ENCODE measurements around the gene GLTPD2. TPM values are rescaled to one million over a fixed set of nuclear protein-coding genes. Genes with fewer than 3 reads are reported as not detected.
A peak's percentile ranks its signal among the peaks of the same experiment; 100 is the strongest.
"Not testable (repeated sequence)": the region's sequence is repeated elsewhere in the genome, so short reads cannot be mapped to it uniquely, and the experiment has no call there.

Gene GLTPD2
- total and polyA plus RNA-seq, 5 donors: not detected

DNA sequence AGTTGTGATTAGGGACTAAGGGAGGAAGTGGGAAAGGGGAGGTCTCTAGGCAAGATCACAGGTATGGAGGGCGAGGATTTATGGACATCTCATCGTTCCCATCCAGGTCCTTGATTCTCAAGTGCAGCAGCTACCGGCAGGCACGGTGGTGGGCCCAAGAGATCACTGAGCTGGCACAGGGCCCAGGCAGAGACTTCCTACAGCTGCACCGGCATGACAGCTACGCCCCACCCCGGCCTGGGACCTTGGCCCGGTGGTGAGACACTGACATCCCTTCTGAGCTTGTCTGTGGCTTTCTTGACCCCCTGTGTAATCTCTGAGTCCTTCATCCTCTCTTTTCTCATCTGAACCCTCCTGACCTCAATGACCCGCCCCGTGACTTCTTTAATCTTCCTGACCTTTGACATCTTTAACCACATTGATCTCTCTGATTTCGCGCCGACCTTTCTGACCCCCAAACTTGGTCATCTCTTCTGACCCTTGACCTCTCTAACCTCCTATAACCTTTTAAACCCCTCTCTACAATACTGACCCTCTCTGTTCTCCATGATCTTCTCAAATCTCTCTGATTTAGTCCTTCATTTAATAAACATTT lies 22.0 kb downstream of the GLTPD2 start:
- H3K27ac ChIP-seq (ENCODE audit: low read length): no peak overlapping the region
- H3K9me3 ChIP-seq (ENCODE audit: control insufficient read depth, low read length): no peaks in the 10 kb centered on the region
- H3K4me1 ChIP-seq (ENCODE audit: control insufficient read depth, insufficient read depth, low read length): peaks cover 7% of the 10 kb centered on the region
- no peak for ATAC-seq
- H3K27me3 ChIP-seq (ENCODE audit: control insufficient read depth, insufficient read depth): no peaks in the 10 kb centered on the region
- H3K4me3 ChIP-seq (ENCODE audit: low read length): no peak overlapping the region
- intact Hi-C loops (cut with DNase I): no loop called here
- DNase-seq: peak in 1 of 3 donors; percentile 61
- 62% methylated on average over 13 of the region's 13 CpGs for WGBS

DNA sequence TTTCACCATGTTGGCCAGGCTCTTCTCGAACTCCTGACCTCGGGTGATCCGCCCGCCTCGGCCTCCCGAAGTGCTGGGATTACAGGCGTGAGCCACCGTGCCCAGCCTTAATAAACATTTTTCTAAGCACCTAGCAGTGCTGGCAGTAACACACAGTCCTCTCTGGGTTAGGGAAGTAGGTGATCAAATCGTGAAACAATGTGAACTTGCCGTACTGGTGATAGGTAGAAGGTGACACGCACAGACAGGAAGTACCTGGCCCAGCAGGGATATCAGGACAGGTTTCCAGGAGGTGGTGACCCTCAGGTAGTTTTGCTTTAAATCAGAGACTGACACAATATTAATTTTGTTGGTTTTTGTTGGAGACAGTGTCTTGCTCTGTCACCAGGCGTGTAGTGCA lies 22.7 kb downstream of the GLTPD2 start:
- H3K4me1 ChIP-seq (ENCODE audit: control insufficient read depth, insufficient read depth, low read length): peaks cover 7% of the 10 kb centered on the region
- ATAC-seq (no peak), DNase-seq (peak in 1 of 3 donors; percentile 25)
- whole genome bisulfite sequencing: 95% methylated on average over 12 of the region's 12 CpGs
- no peak overlapping the region for H3K27ac ChIP-seq (ENCODE audit: low read length)
- no peaks in the 10 kb centered on the region for H3K27me3 ChIP-seq (ENCODE audit: control insufficient read depth, insufficient read depth)
- H3K9me3 ChIP-seq (ENCODE audit: control insufficient read depth, low read length): no peaks in the 10 kb centered on the region
- intact Hi-C loops (cut with DNase I): no loop called here
- no peak overlapping the region for H3K4me3 ChIP-seq (ENCODE audit: low read length)

DNA sequence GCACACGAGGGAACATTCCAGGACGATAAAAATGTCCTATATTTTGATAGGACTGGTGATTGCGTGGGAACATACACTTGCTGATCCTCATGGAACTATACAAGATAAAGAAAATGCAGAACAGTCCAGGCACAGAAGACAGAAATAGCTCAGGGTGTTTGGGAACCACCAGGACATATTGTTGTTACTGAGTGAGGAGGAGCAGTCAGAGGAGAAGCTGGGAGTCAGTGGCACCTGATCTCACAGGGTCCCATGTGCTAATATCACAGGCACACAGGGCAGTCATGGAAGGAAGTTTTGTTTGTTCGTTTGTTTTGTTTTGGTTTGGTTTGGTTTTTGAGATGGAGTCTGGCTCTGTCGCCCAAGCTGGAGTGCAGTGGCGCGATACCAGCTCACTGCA lies 23.9 kb downstream of the GLTPD2 start:
- 75% methylated on average over 7 of the region's 7 CpGs for WGBS

DNA sequence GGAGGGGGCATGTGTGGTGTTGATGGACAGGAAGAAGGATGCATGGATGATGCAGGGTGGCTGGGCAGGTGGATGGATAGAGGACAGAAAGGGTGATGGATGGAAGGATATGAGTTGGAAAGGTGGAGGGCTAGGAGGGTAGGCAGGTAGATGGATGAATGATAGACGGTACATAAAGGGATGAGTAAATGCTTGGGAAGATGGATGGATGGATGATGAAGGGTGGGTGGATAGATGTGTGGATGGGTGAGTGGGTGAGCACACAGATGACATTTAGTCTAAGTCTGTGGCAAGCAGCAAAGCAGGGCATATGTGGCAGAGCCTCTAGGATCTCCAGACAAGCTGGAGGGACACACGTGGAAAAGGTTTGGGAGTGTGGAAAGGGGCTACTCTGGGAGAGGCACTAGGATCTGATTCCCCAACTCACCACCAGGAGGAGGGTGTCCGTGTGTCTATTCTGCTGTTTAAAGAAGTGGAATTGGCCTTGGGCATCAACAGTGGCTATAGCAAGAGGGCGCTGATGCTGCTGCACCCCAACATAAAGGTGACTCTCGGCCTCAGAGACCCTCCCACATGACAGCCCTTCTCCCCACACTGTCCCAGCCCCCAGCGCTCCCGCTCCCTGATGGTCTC lies 26.4 kb downstream of the GLTPD2 start:
- Histone ChIP-seq H3K9me3 (ENCODE audit: control insufficient read depth, low read length) (no peaks in the 10 kb centered on the region), H3K4me1 (ENCODE audit: control insufficient read depth, insufficient read depth, low read length) (no peaks in the 10 kb centered on the region), H3K27ac (ENCODE audit: low read length) (no peak overlapping the region), H3K27me3 (ENCODE audit: control insufficient read depth, insufficient read depth) (no peaks in the 10 kb centered on the region), H3K4me3 (ENCODE audit: low read length) (no peak overlapping the region)
- no peak for ATAC-seq
- peak in 1 of 3 donors; percentile 14 for DNase-seq
- WGBS: 88% methylated on average over 7 of the region's 7 CpGs
- intact Hi-C loops (cut with DNase I): no loop called here

More for the DNA sequence above, 23.9 kb downstream of the GLTPD2 start:
- intact Hi-C loops (cut with DNase I): no loop called here
- Histone ChIP-seq H3K4me3 (ENCODE audit: low read length) (no peak overlapping the region), H3K27me3 (ENCODE audit: control insufficient read depth, insufficient read depth) (no peaks in the 10 kb centered on the region), H3K9me3 (ENCODE audit: control insufficient read depth, low read length) (no peaks in the 10 kb centered on the region), H3K4me1 (ENCODE audit: control insufficient read depth, insufficient read depth, low read length) (peaks cover 6% of the 10 kb centered on the region), H3K27ac (ENCODE audit: low read length) (peak overlapping the region; percentile 20)
- ATAC-seq: peak; percentile 22 to 50
- DNase-seq: no peak

DNA sequence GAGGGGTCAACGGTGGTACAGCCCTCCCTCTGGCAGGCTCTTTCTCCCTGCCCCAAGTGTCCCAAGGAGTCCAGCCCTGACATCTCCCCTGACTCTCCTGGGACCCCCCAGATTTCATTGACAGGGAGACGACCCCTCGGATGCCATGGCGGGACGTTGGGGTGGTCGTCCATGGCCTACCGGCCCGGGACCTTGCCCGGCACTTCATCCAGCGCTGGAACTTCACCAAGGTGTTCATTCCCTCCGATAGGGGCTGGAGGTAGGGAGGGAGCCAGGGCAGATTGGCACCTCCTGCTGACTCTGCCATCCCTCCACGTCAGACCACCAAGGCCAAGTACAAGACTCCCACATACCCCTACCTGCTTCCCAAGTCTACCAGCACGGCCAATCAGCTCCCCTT lies 28.1 kb downstream of the GLTPD2 start:
- ATAC-seq: no peak
- WGBS: 92% methylated on average over 13 of the region's 13 CpGs
- Histone ChIP-seq H3K27ac (ENCODE audit: low read length) (no peak overlapping the region), H3K4me3 (ENCODE audit: low read length) (no peak overlapping the region), H3K4me1 (ENCODE audit: control insufficient read depth, insufficient read depth, low read length) (no peaks in the 10 kb centered on the region), H3K9me3 (ENCODE audit: control insufficient read depth, low read length) (no peaks in the 10 kb centered on the region), H3K27me3 (ENCODE audit: control insufficient read depth, insufficient read depth) (no peaks in the 10 kb centered on the region)
- DNase-seq: no peak
- intact Hi-C loops (cut with DNase I): no loop called here

DNA sequence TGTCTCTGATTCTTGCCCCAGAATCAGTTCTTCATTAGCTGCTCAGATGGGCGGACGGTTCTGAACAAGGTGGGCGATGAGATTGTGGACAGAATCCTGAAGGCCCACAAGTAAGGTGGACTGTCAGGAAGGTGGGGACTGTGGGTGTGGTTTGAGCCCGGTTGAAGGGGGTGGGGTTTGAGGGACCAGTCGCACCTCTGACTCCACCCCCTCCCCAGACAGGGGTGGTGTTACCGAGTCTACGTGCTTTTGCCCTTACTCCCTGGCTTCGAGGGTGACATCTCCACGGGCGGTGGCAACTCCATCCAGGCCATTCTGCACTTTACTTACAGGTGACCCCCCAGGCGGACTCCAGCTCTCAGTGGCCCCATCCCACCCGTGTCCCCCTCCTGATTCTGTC lies 29.5 kb downstream of the GLTPD2 start:
- DNase-seq (no peak), ATAC-seq (no peak)
- Histone ChIP-seq H3K4me3 (ENCODE audit: low read length) (no peak overlapping the region), H3K27ac (ENCODE audit: low read length) (no peak overlapping the region), H3K27me3 (ENCODE audit: control insufficient read depth, insufficient read depth) (no peaks in the 10 kb centered on the region), H3K4me1 (ENCODE audit: control insufficient read depth, insufficient read depth, low read length) (no peaks in the 10 kb centered on the region), H3K9me3 (ENCODE audit: control insufficient read depth, low read length) (no peaks in the 10 kb centered on the region)
- 81% methylated on average over 12 of the region's 12 CpGs for WGBS
- intact Hi-C loops (cut with DNase I): no loop called here

DNA sequence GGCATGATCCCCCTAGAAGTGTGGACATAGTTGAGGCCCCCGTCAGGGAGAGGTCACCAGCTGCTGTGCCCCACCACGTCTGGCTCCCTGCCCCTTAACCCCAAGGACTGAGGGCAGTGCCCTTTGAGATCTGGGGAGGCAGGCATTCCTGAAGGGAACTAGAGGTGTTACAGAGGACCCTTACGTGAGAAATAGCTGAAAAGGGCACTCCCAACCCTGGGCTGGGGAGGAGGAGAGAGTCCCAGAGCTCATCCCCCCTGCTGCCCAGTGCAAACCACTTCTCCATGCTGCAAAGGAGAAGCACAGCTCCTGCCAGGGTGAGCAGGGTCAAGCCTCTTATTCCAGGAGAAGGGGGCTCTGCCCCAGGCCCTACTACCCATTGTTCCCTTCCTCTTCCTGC lies 34.1 kb downstream of the GLTPD2 start:
- intact Hi-C loops (cut with DNase I): no loop called here
- Histone ChIP-seq H3K4me3 (ENCODE audit: low read length) (no peak overlapping the region), H3K27ac (ENCODE audit: low read length) (no peak overlapping the region), H3K9me3 (ENCODE audit: control insufficient read depth, low read length) (no peaks in the 10 kb centered on the region), H3K4me1 (ENCODE audit: control insufficient read depth, insufficient read depth, low read length) (no peaks in the 10 kb centered on the region), H3K27me3 (ENCODE audit: control insufficient read depth, insufficient read depth) (no peaks in the 10 kb centered on the region)
- peak in 1 of 3 donors; percentile 33 for DNase-seq
- no peak for ATAC-seq
- 74% methylated on average over 3 of the region's 3 CpGs for WGBS

DNA sequence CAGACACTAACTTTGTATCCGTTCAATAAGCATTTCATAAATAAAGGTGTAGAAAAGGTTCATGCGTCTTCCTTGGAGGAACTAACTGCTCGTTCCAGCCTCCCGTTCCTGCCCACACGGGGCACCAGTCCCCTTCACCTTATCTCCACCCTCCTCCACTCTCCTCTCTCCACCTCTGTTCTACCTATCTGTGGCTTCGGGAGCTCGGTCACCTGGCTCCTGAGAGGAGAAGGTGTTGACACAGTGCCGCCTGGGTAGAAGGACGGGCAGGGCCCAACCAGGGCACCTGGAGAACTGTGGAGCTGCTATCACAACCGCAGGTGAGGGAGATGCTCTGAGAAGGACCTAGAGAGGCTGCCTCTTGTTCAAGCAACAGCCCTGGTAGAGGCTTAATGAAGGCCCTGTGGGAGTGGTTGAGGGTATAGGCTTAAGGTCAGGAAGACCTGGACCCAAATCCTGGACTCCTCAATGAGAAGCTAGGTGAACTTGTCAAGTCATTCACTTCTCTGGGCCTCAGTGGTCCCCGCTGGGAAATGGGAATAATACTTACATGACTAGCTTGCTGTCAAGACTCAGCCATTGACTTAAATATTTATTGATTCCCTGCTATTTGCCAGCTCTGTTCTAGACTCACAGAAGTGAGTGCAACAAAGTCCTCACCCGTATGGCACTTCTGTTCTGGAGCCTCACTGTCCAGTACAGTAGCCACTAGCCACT lies 34.8 kb downstream of the GLTPD2 start:
- intact Hi-C loops (cut with DNase I): no loop called here
- H3K4me3 ChIP-seq (ENCODE audit: low read length): no peak overlapping the region
- H3K27ac ChIP-seq (ENCODE audit: low read length): no peak overlapping the region
- DNase-seq (no peak), ATAC-seq (no peak)
- H3K4me1 ChIP-seq (ENCODE audit: control insufficient read depth, insufficient read depth, low read length): no peaks in the 10 kb centered on the region
- no peaks in the 10 kb centered on the region for H3K27me3 ChIP-seq (ENCODE audit: control insufficient read depth, insufficient read depth)
- H3K9me3 ChIP-seq (ENCODE audit: control insufficient read depth, low read length): no peaks in the 10 kb centered on the region
- WGBS: 72% methylated on average over 12 of the region's 12 CpGs

DNA sequence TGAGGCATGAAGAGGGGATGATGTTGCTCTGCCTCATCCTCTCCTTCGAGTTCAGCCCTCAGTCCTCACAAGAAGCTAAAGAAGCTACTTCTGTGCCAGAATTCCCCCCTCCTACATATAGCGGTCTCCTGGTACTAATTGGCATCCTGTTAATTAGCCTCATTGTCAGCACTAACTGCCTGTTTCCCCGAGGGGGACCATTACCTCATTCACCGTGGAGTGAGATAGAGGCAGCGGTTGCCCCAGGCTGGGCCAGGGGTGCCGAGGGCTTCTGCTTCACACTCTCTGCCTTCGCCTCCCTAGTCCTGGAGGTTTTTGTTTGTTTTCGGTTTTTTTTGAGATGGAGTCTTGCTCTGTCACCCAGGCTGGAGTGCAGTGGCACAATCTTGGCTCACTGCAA lies 38.6 kb downstream of the GLTPD2 start:
- Histone ChIP-seq H3K27me3 (ENCODE audit: control insufficient read depth, insufficient read depth) (no peaks in the 10 kb centered on the region), H3K9me3 (ENCODE audit: control insufficient read depth, low read length) (no peaks in the 10 kb centered on the region), H3K4me1 (ENCODE audit: control insufficient read depth, insufficient read depth, low read length) (no peaks in the 10 kb centered on the region), H3K4me3 (ENCODE audit: low read length) (no peak overlapping the region), H3K27ac (ENCODE audit: low read length) (no peak overlapping the region)
- 68% methylated on average over 8 of the region's 8 CpGs for WGBS
- ATAC-seq (no peak), DNase-seq (no peak)
- intact Hi-C loops (cut with DNase I): no loop called here

DNA sequence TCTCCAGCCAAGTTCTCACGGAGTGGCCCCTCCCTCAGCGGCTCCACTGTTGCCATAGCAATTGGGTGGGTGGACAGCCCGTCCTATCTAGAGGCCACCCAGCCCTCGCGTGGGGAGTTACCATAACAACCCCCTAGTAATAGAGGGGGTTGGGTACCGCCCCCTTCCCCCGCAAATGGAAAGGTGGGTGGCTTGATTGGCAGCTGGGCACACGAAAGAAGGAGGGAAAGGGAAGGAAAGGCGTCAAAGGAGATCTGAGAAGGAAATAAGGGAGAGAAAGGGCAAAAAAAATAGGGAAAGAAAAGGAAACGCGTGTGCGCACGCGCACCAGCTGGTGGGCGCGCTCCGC lies 44.0 kb downstream of the GLTPD2 start:
- WGBS: under 1% methylated on average over 10 of the region's 17 CpGs
- not testable (repeated sequence) for H3K9me3 ChIP-seq (ENCODE audit: control insufficient read depth, low read length); DNase-seq; H3K27me3 ChIP-seq (ENCODE audit: control insufficient read depth, insufficient read depth); H3K4me1 ChIP-seq (ENCODE audit: control insufficient read depth, insufficient read depth, low read length)
- peak in 1 of 2 donors; percentile 47 for ATAC-seq
- intact Hi-C loops (cut with DNase I): loop anchor here in 1 of 4 donors (10.0 kb wide), 1 partner anchor 52 kb away; no protein-coding TSS in a partner anchor
- Histone ChIP-seq H3K4me3 (ENCODE audit: low read length) (peak overlapping the region; percentile 44), H3K27ac (ENCODE audit: low read length) (peak overlapping the region; percentile 63)

DNA sequence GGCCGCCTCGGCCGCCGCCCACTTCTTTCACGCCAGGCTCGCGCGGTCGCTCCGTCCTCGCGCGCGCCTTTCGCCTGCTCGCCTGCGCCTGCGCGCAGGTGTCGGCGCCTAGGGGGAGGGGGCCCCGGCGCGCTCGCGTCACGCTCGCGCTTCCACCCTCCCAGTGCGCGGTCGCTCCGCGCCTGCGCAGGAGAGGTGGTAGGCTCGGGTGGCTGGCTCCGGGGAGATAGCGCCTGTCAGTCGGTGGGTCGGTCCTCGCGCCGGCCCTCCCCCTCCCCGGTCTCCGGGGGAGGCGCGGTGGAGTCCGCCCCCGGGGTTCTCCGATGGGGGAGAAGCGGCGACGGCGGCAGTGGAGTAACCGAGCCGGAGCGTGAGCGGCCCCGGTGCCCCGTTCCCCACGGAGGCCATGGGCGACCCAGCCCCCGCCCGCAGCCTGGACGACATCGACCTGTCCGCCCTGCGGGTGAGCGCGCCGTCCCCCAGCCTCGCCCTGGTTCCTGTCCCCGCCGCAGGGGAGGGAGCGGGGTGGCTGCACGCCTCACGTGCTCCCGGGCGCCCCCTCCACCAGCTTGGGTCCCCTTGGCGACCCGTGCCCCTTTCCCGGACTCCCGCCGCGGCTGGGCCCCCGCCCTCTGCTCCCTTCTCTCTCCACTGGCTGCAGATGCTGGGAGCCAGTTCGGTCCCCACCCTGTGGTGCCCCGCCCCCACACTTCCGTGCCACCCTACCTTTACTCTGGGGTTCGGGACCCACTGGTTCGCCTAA lies 44.6 kb downstream of the GLTPD2 start, which contains the start of gene MINK1:
Gene MINK1, plus strand, starts transcription at position 163 of the 763 bp plus-strand sequence. Its CDS starts 244 bp downstream, at position 407.
- ATAC-seq (peak; percentile 97 to 98), DNase-seq (peak; percentile 91 to 97 (median 96))
- H3K27me3 ChIP-seq (ENCODE audit: control insufficient read depth, insufficient read depth): no peaks in the 10 kb centered on the region
- H3K4me1 ChIP-seq (ENCODE audit: control insufficient read depth, insufficient read depth, low read length): peaks cover 10% of the 10 kb centered on the region
- H3K27ac ChIP-seq (ENCODE audit: low read length): peak within 1 kb of the TSS; percentile 63
- intact Hi-C loops (cut with DNase I): loop anchor here in 1 of 4 donors (10.0 kb wide), 1 partner anchor 51 kb away; no protein-coding TSS in a partner anchor
- WGBS: under 1% methylated on average over 91 of the region's 91 CpGs
- peak within 1 kb of the TSS; percentile 44 for H3K4me3 ChIP-seq (ENCODE audit: low read length)
- no peaks in the 10 kb centered on the region for H3K9me3 ChIP-seq (ENCODE audit: control insufficient read depth, low read length)

Data from right cardiac atrium (tissue), 5 donors.